Measurements from ENCODE around the gene SKOR1. TPM values are rescaled to one million over a fixed set of nuclear protein-coding genes. Genes with fewer than 3 reads are reported as not detected.

SKOR1 gene
- total and polyA plus RNA-seq, 10 of the 15 experiments (the other 5 are each of a cell fraction or from before 2014, with no cell fraction given), result 0.04 to 0.36 (median 0.10) TPM; not detected in 4

GRCh38 chr15:67806536-67806935 lies 18.8 kb upstream of the SKOR1 start (continued):
- TF ChIP-seq, protein P1, sequence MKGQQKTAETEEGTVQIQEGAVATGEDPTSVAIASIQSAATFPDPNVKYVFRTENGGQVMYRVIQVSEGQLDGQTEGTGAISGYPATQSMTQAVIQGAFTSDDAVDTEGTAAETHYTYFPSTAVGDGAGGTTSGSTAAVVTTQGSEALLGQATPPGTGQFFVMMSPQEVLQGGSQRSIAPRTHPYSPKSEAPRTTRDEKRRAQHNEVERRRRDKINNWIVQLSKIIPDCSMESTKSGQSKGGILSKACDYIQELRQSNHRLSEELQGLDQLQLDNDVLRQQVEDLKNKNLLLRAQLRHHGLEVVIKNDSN (IDR thresholded peaks at IDR 0.05; ENCODE audit: borderline replicate concordance, extremely low read length, insufficient read depth, low read depth, low read length), result no peak
- TF ChIP-seq PAX5 (IDR thresholded peaks at IDR 0.05; ENCODE audit: borderline replicate concordance, low read depth, low read length), result no peak
- TF ChIP-seq NR2C1 (IDR thresholded peaks at IDR 0.05), result no peak
- no peak for TF ChIP-seq IRF4 (IDR thresholded peaks at IDR 0.05; ENCODE audit: low read depth, low read length)
- TF ChIP-seq, protein P2, sequence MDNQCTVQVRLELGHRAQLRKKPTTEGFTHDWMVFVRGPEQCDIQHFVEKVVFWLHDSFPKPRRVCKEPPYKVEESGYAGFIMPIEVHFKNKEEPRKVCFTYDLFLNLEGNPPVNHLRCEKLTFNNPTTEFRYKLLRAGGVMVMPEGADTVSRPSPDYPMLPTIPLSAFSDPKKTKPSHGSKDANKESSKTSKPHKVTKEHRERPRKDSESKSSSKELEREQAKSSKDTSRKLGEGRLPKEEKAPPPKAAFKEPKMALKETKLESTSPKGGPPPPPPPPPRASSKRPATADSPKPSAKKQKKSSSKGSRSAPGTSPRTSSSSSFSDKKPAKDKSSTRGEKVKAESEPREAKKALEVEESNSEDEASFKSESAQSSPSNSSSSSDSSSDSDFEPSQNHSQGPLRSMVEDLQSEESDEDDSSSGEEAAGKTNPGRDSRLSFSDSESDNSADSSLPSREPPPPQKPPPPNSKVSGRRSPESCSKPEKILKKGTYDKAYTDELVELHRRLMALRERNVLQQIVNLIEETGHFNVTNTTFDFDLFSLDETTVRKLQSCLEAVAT (IDR thresholded peaks at IDR 0.05), result no peak
- no peak for TF ChIP-seq CHD4 (IDR thresholded peaks at IDR 0.05)
- no peak for TF ChIP-seq NFYB (IDR thresholded peaks at IDR 0.05; ENCODE audit: insufficient read depth, low read depth, low read length)
- no peak for TF ChIP-seq WRNIP1 (IDR thresholded peaks at IDR 0.05; ENCODE audit: borderline replicate concordance, low read depth, low read length)

- DNase-seq (ENCODE audit: low read depth, low spot score) (no peak), ATAC-seq (no peak), FAIRE-seq (no peak)
- ChIA-PET CTCF (interaction anchor here (0.7 kb wide), 1 partner anchor 306 kb away, joined by 3 read pairs; no protein-coding TSS in a partner anchor), SMC1A (ENCODE audit: uncharacterized antibody, unreplicated experiment) (no interaction called here), RAD21 (ENCODE audit: unreplicated experiment) (no interaction called here), POLR2A (no interaction called here)
- no peak overlapping the region for H3K27ac ChIP-seq (ENCODE audit: control insufficient read depth, insufficient read depth)
- 76% methylated on average over 5 of the region's 5 CpGs for WGBS (ENCODE audit: insufficient coverage, insufficient replicate concordance, low lambda C conversion rate, missing lambda C conversion rate)
- in situ Hi-C loops (cut with MboI) (no loop called here), intact Hi-C loops (cut with micrococcal nuclease; ENCODE audit: unreplicated experiment) (no loop called here)
- no TSS peak for BruUV-seq (replicated peaks)
- H3K79me2 ChIP-seq (ENCODE audit: control insufficient read depth, insufficient read depth, low read length), result no peaks in the 10 kb centered on the region
- no peaks in the 10 kb centered on the region for H3K9me3 ChIP-seq (replicated peaks; ENCODE audit: control insufficient read depth, insufficient read depth, low read length)
- H3K4me2 ChIP-seq (ENCODE audit: control insufficient read depth, insufficient read depth), result no peak overlapping the region
- H3K4me3 ChIP-seq, result no peak overlapping the region
- no peaks in the 10 kb centered on the region for H3K27me3 ChIP-seq (replicated peaks in 1 of 2; ENCODE audit: control insufficient read depth in 2 of 2, insufficient read depth in 2 of 2, low read length in 1 of 2)
- H2AFZ ChIP-seq (ENCODE audit: control insufficient read depth, low read depth, low read length), result no peak overlapping the region
- H3K4me1 ChIP-seq (ENCODE audit: control insufficient read depth, insufficient read depth, low read length), result peaks cover 5% of the 10 kb centered on the region
- H4K20me1 ChIP-seq (ENCODE audit: control insufficient read depth, insufficient read depth), result no peaks in the 10 kb centered on the region; the same call in 1 of the 2 replicates
- no peak overlapping the region for H3K9ac ChIP-seq (ENCODE audit: control insufficient read depth, insufficient read depth, low read length)
- H3K36me3 ChIP-seq (ENCODE audit: control insufficient read depth in 2 of 2, insufficient read depth in 2 of 2, low read length in 1 of 2), result no peaks in the 10 kb centered on the region; a peak in 2 of 4 replicates
- TF ChIP-seq SP1 (IDR thresholded peaks at IDR 0.05; ENCODE audit: low read depth, low read length), result no peak
- TF ChIP-seq TCF3 (IDR thresholded peaks at IDR 0.05; ENCODE audit: borderline replicate concordance, insufficient read depth, low read depth, low read length), result no peak
- no peak for TF ChIP-seq CEBPZ (IDR thresholded peaks at IDR 0.05; ENCODE audit: low read depth, low read length)
- TF ChIP-seq MTA2 (IDR thresholded peaks at IDR 0.05; ENCODE audit: low read depth), result no peak
- no peak for TF ChIP-seq CTCF (IDR thresholded peaks at IDR 0.05 in 2 of 3, conservative IDR thresholded peaks at IDR 0.05 in 1 of 3; ENCODE audit: control insufficient read depth in 2 of 3, extremely low read depth in 1 of 3, insufficient read depth in 1 of 3, low read depth in 3 of 3, low read length in 3 of 3)
- TF ChIP-seq, protein P3, sequence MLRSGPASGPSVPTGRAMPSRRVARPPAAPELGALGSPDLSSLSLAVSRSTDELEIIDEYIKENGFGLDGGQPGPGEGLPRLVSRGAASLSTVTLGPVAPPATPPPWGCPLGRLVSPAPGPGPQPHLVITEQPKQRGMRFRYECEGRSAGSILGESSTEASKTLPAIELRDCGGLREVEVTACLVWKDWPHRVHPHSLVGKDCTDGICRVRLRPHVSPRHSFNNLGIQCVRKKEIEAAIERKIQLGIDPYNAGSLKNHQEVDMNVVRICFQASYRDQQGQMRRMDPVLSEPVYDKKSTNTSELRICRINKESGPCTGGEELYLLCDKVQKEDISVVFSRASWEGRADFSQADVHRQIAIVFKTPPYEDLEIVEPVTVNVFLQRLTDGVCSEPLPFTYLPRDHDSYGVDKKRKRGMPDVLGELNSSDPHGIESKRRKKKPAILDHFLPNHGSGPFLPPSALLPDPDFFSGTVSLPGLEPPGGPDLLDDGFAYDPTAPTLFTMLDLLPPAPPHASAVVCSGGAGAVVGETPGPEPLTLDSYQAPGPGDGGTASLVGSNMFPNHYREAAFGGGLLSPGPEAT (IDR thresholded peaks at IDR 0.05; ENCODE audit: low read depth), result no peak
These were observed 18.2 kb upstream of the SKOR1 start for GRCh38 chr15:67807141-67807540.

Data from GM12878 (cell line).